Keratinocyte (primary cell): Measurements from ENCODE around the gene CD209. TPM values are rescaled to one million over a fixed set of nuclear protein-coding genes. Genes with fewer than 3 reads are reported as not detected.

ENCODE experiments used
- DNase-seq: peaks from one replicate; pipeline ENCODE4 v3.0.0-alpha.2; 2011; ENCODE audit warnings: low read depth, missing footprints, low spot score
- FAIRE-seq: peaks from 2 replicates; lab custom pipeline; 2011; peaks lifted over from hg19 to GRCh38; lab: Jason Lieb, UNC
- H2AFZ ChIP-seq: 2 replicates; pipeline ENCODE4 v1.6.0; 2012; ENCODE audit warnings: low read length, control low read depth, inconsistent platforms; ENCODE audit not compliant: control insufficient read depth
- H3K27ac ChIP-seq: 2 replicates; pipeline ENCODE4 v1.5.1; 2011; ENCODE audit warnings: low read length; ENCODE audit not compliant: control insufficient read depth, insufficient read depth
- H3K27me3 ChIP-seq: 3 replicates; pipeline ENCODE4 v1.6.0; 2011; ENCODE audit warnings: low read length; ENCODE audit not compliant: control insufficient read depth, insufficient read depth; ENCODE audit errors: extremely low read depth
- H3K36me3 ChIP-seq, 2 experiments: 2 replicates in 1 of 2; 3 replicates in 1 of 2; pipeline ENCODE4 v1.5.1; 2011; ENCODE audit warnings: low read length in 2 of 2, mild to moderate bottlenecking in 1 of 2; ENCODE audit not compliant: control insufficient read depth in 2 of 2, insufficient read depth in 2 of 2; ENCODE audit errors: extremely low read depth in 1 of 2
- H3K4me1 ChIP-seq: 3 replicates; pipeline ENCODE4 v1.5.1; 2011; ENCODE audit warnings: low read length; ENCODE audit not compliant: control insufficient read depth, insufficient read depth; ENCODE audit errors: extremely low read depth
- H3K4me2 ChIP-seq: 3 replicates; pipeline ENCODE4 v1.6.0; 2011; ENCODE audit warnings: low read depth, low read length; ENCODE audit not compliant: control insufficient read depth, insufficient read depth; ENCODE audit errors: extremely low read depth
- H3K4me3 ChIP-seq, 3 experiments: fragments of 200-600 bp in 1 of 3; sonication (generic) in 1 of 3; 2 replicates in 2 of 3; 3 replicates in 1 of 3; pipeline ENCODE4 v1.5.1; 2011 to 2016; ENCODE audit warnings: low read length in 3 of 3, mild to moderate bottlenecking in 3 of 3, control low read depth in 2 of 3, inconsistent platforms in 1 of 3, low read depth in 1 of 3, mixed read lengths in 1 of 3, mixed run types in 1 of 3, moderate library complexity in 1 of 3; ENCODE audit not compliant: control insufficient read depth in 2 of 3, insufficient read depth in 2 of 3; ENCODE audit errors: extremely low read depth in 1 of 3
- H3K79me2 ChIP-seq: 2 replicates; pipeline ENCODE4 v1.6.0; 2012; ENCODE audit warnings: low read length; ENCODE audit not compliant: control insufficient read depth, insufficient read depth
- H3K9ac ChIP-seq: 3 replicates; pipeline ENCODE4 v1.6.0; 2011; ENCODE audit warnings: low read length; ENCODE audit not compliant: control insufficient read depth, insufficient read depth; ENCODE audit errors: extremely low read depth
- H3K9me1 ChIP-seq: 3 replicates; pipeline ENCODE4 v1.6.0; 2011; ENCODE audit warnings: low read length; ENCODE audit not compliant: control insufficient read depth, insufficient read depth; ENCODE audit errors: extremely low read depth
- H3K9me3 ChIP-seq: 2 replicates; pipeline ENCODE4 v1.5.1; 2012; ENCODE audit warnings: low read depth, low read length; ENCODE audit not compliant: control insufficient read depth
- H4K20me1 ChIP-seq: 3 replicates; pipeline ENCODE4 v1.6.0; 2011; ENCODE audit warnings: low read length; ENCODE audit not compliant: control insufficient read depth, insufficient read depth; ENCODE audit errors: extremely low read depth
- EZH2 ChIP-seq: IDR thresholded peaks from one replicate; pipeline ENCODE4 v1.6.1; 2012; ENCODE audit warnings: inconsistent platforms, mild to moderate bottlenecking, low read length, moderate library complexity
- dilution Hi-C: fragments of 300-500 bp; cut with MboI; formaldehyde crosslinking; loops from one replicate; pipeline ENCODE4 v1.7.0; 2020; ENCODE audit warnings: low sequenced_read_pairs; ENCODE audit not compliant: extremely low pct_ligation_motif_present
- polyA plus RNA-seq, 5 experiments: library from polyadenylated mRNA; depleted of rRNA in 3 of 5; stranded (reverse) in 3 of 5; stranded (forward) in 1 of 5; unstranded in 1 of 5; fragments of >200 nt; gene quantifications; 1 replicate in 1 of 5; 2 replicates in 3 of 5; 3 replicates in 1 of 5; pipeline versions ENCODE4 v1.2.1 to v1.2.3, GENCODE V29; 2011 to 2012; ENCODE audit warnings: missing spikeins in 2 of 5, low read depth in 1 of 5, low replicate concordance in 1 of 5
- TF ChIP-seq, protein P1 (sequence below), 3 experiments: IDR thresholded peaks in 1 of 3; conservative IDR thresholded peaks in 1 of 3; optimal IDR thresholded peaks in 1 of 3; 2 replicates in 2 of 3; 3 replicates in 1 of 3; pipeline versions ENCODE3 to v1.5.1; 2011; ENCODE audit warnings: low read length in 3 of 3, mild to moderate bottlenecking in 3 of 3, moderate library complexity in 2 of 3, control low read depth in 1 of 3, inconsistent platforms in 1 of 3; ENCODE audit not compliant: insufficient read depth in 2 of 3; ENCODE audit errors: extremely low read depth in 1 of 3

The CD209 gene
- polyA plus RNA-seq, 1 donor (not counting 4 experiments of a cell fraction or from before 2014, with no cell fraction given), result not detected

DNA sequence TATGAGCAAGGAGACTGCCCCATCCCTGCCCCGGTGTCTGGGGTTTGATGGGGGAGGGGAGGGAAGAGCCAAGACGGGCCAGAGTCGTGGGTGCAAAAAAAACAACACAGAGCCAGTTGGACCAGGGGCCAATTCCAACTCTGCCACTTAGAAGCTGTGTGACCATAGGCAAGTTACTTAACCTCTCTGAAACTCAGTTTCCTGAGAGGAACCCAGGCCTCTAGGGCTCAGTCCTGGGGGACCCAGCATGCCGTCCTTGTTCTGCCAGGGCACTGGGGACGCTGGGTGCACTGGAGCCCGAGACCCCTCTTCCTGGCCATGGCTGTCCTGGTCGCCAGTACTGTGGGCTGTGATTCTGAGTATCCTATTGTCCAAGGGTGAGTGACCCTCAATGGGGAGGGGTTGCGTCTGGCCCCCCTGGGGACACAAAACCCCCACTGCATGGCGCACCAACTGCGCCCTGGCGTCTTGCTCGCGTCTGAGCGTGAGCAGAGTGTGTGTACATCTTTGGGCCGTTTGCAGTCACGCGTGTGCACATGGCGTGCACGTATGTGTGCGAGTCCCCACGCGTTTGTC lies 40.4 kb upstream of the CD209 start:
- no peak for FAIRE-seq
- H3K79me2 ChIP-seq, result no peaks in the 10 kb centered on the region
- H3K27me3 ChIP-seq, result peaks cover 26% of the 10 kb centered on the region
- no peak overlapping the region for H2AFZ ChIP-seq
- H4K20me1 ChIP-seq, result no peaks in the 10 kb centered on the region
- H3K36me3 ChIP-seq, result no peaks in the 10 kb centered on the region
- dilution Hi-C loops, result no loop called here
- TF ChIP-seq EZH2, result no peak
- TF ChIP-seq, protein P1, sequence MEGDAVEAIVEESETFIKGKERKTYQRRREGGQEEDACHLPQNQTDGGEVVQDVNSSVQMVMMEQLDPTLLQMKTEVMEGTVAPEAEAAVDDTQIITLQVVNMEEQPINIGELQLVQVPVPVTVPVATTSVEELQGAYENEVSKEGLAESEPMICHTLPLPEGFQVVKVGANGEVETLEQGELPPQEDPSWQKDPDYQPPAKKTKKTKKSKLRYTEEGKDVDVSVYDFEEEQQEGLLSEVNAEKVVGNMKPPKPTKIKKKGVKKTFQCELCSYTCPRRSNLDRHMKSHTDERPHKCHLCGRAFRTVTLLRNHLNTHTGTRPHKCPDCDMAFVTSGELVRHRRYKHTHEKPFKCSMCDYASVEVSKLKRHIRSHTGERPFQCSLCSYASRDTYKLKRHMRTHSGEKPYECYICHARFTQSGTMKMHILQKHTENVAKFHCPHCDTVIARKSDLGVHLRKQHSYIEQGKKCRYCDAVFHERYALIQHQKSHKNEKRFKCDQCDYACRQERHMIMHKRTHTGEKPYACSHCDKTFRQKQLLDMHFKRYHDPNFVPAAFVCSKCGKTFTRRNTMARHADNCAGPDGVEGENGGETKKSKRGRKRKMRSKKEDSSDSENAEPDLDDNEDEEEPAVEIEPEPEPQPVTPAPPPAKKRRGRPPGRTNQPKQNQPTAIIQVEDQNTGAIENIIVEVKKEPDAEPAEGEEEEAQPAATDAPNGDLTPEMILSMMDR (optimal IDR thresholded peaks at IDR 0.05 in 1 of 3, IDR thresholded peaks at IDR 0.05 in 1 of 3, conservative IDR thresholded peaks at IDR 0.05 in 1 of 3; ENCODE audit: extremely low read depth in 1 of 3, insufficient read depth in 2 of 3, low read length in 3 of 3), result no peak
- peaks cover 10% of the 10 kb centered on the region for H3K4me1 ChIP-seq
- no peak for DNase-seq
- no peaks in the 10 kb centered on the region for H3K9me3 ChIP-seq
- H3K9me1 ChIP-seq, result no peaks in the 10 kb centered on the region
- no peak overlapping the region for H3K4me3 ChIP-seq
- H3K4me2 ChIP-seq, result no peak overlapping the region
- no peak overlapping the region for H3K9ac ChIP-seq
- no peak overlapping the region for H3K27ac ChIP-seq

DNA sequence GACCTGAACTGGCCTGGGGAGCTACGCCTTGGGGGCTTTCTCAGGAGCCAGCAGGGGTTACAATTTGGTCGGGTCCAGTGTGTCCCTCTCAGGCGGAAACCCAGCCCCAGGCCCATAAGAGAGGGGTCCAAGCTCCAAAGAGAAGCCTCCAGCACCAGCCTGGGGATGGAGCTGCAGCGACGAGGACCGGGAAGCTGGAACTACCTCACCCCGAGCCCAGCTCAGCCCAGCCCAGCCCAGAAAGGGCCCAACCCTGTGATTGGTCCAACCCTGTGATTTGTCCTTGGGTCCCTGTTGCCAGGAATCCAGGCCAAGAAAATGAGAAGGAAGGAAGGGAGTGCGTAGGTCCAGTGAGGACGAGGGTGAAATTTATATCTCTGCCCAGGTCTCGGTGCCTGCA lies 39.8 kb upstream of the CD209 start:
- Histone ChIP-seq H3K4me1 (peaks cover 10% of the 10 kb centered on the region), H4K20me1 (no peaks in the 10 kb centered on the region), H3K9me1 (no peaks in the 10 kb centered on the region), H3K4me3 (no peak overlapping the region), H3K27ac (no peak overlapping the region), H3K79me2 (no peaks in the 10 kb centered on the region), H2AFZ (no peak overlapping the region), H3K36me3 (no peaks in the 10 kb centered on the region), H3K9ac (no peak overlapping the region), H3K9me3 (no peaks in the 10 kb centered on the region), H3K4me2 (no peak overlapping the region), H3K27me3 (peaks cover 26% of the 10 kb centered on the region)
- DNase-seq, result no peak
- FAIRE-seq, result no peak
- dilution Hi-C loops, result no loop called here
- no peak for TF ChIP-seq EZH2

DNA sequence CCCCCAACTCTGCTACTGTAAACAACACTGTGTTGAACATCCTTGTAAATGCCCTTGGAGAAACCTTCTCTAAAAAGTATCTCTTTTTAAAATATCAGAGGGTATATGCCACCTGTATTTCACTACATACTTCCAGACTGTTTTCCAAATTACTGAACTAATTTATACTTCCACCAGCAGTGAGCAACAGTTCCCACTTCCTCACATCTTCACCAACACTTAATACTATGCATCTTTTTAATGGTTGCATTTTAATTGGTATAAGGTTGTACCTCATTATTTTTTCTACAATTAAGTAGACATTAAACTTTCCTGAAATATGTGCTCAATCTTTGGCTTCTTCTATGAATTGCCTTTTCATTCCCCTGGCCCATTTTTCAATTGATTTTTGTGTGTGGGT lies 37.5 kb upstream of the CD209 start:
- FAIRE-seq (no peak), DNase-seq (no peak)
- Histone ChIP-seq H3K27ac (no peak overlapping the region), H3K4me1 (peaks cover 10% of the 10 kb centered on the region), H4K20me1 (no peaks in the 10 kb centered on the region), H2AFZ (no peak overlapping the region), H3K9me3 (peaks cover 2% of the 10 kb centered on the region), H3K4me3 (no peak overlapping the region), H3K36me3 (no peaks in the 10 kb centered on the region), H3K4me2 (no peak overlapping the region), H3K27me3 (peaks cover 28% of the 10 kb centered on the region), H3K9ac (no peak overlapping the region), H3K9me1 (no peaks in the 10 kb centered on the region), H3K79me2 (no peaks in the 10 kb centered on the region)
- TF ChIP-seq, protein P1 (optimal IDR thresholded peaks at IDR 0.05 in 1 of 3, IDR thresholded peaks at IDR 0.05 in 1 of 3, conservative IDR thresholded peaks at IDR 0.05 in 1 of 3; ENCODE audit: extremely low read depth in 1 of 3, insufficient read depth in 2 of 3, low read length in 3 of 3), result no peak
- no peak for TF ChIP-seq EZH2
- dilution Hi-C loops, result no loop called here
